AG09319 (cell line): ENCODE data around the gene DNLZ.

Source experiments
- DNase-seq: peaks from one replicate; pipeline ENCODE4 v3.0.0-alpha.2; 2010; ENCODE audit warnings: low read depth; ENCODE audit errors: extremely low read depth
- TF ChIP-seq, protein P1 (sequence below): IDR thresholded peaks from 2 replicates; pipeline ENCODE4 v1.5.1; 2011; ENCODE audit warnings: low read depth, mild to moderate bottlenecking, inconsistent platforms, low read length, moderate library complexity

Gene DNLZ

DNA sequence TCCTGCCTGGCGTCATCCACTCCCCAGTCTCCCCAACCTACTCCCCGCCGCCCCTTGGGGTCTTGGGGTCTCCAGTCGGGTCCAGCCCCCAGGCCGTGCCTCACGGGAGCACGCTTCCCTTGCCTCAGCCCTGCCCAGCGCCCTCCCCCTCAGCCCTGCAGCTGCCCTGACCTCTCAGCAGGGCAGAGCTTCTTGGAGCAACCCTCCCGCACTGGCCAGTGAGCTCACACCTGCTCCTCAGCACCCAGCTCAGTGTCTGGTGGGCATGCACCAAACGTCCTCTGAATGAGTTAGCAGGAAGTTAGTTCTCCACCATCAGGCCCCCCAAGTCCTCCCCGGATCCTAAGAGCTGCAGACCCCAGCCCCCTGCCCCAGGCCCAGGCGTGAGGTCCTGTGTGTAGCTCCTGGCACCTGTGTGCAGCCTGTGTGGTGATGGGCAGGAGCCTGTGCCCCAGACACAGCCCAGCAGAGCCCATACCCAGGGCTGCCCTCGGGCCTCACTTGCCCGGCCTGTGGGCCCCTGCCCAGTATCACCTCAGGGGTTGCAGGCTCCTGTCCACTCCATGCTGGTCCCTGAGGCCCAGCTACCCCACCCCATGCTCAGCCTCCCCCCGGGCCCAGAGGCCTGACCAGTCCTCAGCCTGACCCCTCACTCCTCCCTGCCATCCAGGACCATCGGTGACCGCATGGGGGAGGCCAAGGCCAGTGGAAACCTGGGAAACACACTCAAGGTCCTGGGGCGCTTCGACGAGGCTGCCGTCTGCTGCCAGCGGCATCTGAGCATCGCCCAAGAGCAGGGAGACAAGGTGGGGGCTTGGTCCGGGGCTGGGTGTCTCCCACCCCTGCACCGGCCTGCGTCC, 28.0 kb downstream of the DNLZ start:
- TF ChIP-seq, protein P1, sequence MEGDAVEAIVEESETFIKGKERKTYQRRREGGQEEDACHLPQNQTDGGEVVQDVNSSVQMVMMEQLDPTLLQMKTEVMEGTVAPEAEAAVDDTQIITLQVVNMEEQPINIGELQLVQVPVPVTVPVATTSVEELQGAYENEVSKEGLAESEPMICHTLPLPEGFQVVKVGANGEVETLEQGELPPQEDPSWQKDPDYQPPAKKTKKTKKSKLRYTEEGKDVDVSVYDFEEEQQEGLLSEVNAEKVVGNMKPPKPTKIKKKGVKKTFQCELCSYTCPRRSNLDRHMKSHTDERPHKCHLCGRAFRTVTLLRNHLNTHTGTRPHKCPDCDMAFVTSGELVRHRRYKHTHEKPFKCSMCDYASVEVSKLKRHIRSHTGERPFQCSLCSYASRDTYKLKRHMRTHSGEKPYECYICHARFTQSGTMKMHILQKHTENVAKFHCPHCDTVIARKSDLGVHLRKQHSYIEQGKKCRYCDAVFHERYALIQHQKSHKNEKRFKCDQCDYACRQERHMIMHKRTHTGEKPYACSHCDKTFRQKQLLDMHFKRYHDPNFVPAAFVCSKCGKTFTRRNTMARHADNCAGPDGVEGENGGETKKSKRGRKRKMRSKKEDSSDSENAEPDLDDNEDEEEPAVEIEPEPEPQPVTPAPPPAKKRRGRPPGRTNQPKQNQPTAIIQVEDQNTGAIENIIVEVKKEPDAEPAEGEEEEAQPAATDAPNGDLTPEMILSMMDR, result no peak
- DNase-seq, result no peak

DNA sequence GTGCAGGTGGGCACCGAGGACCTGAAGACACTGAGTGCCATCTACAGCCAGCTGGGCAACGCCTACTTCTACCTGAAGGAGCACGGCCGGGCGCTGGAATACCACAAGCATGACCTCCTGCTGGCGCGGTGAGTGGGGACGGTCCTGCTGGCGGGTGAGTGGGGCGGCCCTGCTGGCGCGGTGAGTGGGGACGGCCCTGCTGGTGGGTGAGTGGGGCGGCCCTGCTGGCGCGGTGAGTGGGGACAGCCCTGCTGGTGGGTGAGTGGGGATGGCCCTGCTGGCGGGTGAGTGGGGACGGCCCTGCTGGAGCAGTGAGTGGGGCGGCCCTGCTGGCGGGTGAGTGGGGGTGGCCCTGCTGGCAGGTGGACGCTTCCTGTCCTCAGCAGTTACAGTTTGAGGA, 29.0 kb downstream of the DNLZ start:
- TF ChIP-seq, protein P1, result no peak
- no peak for DNase-seq

DNA sequence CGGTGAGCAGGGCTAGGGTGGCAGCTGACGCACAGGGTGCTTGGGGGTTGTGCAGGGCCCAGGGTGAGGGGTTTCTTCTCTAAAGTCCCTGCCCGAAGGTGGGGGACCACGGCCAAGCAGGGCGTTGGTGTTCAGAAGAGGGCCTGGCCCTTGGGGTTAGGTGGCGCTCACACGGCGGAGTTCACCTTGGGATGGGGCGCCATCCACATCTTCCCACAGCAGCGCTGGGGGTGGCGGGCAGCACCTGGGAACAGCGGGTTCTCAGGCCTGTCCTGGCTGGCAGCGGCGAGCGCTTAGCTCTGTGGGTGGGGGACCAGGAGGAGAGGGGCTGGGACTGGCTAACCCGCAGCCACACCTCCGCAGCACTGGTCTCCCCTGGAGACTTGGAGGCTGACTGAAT, 30.1 kb downstream of the DNLZ start:
- DNase-seq, result no peak
- TF ChIP-seq, protein P1, result no peak

DNA sequence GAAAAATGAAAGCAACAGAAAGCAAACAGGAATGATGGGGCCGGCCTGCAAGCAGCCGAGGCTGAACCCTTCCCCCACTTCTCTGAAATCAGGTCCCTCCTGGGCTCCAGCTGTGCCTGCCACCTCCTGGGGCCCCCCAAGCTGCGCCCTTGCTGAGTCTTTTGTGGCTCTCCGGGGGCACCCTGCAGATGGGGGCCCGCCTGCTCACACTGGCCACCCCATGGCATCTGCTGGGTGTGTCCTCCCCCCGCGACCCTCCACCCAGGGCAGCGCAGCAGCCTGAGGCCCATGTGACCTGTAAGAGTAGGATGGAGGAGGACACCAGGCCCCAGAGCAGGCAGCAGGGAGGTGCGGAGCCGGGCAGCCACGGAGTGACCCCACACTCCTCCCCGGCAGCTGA, 30.5 kb downstream of the DNLZ start:
- TF ChIP-seq, protein P1, result no peak
- DNase-seq, result no peak

DNA sequence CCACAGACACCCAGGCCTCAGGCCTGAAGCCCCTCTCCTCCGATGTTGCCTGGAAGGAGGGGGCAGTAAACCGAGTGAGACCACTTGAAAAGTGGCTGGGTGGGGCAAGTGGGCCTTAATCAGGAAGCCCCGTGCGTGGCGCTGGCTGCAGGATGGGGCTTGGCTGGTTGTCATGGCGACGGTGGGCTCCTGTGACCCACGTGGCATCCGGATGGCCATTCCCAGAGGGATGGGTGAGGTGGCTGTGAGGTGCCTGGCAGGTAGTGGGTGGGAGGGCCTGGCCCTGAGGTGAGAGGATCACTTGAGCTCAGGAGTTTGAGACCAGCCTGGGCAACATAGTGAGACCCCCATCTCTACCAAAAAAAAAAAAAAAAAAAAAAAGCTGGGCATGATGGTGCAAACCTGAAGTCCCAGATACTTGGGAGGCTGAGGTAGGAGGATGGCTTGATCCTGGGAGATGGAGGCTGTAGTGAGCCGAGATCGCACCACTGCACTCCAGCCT, 31.0 kb downstream of the DNLZ start:
- TF ChIP-seq, protein P1, result no peak
- no peak for DNase-seq

DNA sequence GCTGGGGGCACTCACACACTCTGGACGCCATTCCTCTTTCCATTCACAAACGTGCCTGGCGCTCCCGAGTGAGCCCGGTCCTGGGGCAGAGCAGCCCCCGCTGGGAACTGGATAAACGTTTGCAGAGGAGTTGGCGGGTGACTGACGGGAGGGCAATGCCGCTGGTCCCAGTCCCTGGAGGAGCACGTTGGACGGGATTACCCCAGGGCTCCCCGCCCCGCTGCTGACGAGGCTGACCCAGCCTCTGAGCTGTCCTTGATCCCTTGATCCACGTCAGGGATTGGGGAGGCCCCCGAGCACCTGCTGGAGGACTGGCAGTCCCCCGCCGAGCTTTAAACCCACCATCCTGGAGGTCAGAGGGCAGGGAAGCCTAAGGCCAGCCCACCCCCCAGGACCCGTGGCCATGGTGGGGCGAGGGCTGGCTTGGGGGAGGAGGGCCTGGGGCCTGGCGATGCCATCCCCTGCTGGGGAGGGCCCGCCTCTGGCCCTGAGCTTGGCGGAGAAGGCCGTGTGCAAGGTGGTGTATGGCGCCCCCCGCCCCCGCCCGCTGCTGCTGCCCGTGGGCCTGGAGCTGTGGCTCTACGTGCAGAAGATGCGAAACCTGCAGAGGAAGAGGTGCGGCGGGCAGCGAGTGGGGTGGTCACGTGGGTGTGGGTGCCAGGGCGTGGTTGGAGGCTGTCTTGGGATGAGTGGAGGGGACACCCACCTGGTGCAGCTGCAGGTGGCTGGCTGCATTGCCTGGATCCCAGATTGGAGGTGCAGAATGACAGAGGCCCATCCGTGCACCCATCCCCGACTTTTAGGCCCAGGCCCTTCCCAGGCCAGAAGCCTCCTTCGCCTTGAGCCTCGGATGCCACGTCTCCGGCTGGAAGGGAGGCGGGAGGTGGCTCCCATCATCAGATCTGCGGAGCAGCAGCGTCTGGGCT, 31.7 kb downstream of the DNLZ start:
- TF ChIP-seq, protein P1, result no peak
- DNase-seq, result no peak
